ENCODE data around the gene RAD51B. TPM values are rescaled to one million over a fixed set of nuclear protein-coding genes. Genes with fewer than 3 reads are reported as not detected.
A peak's percentile ranks its signal among the peaks of the same experiment; 100 is the strongest.

Gene RAD51B
- total and polyA plus RNA-seq, 8 donors = 10.8 to 18.3 (median 14.1) TPM

GRCh38 chr14:67882986-67883555, 63.5 kb downstream of the RAD51B start:
- intact Hi-C loops (cut with DNase I) = no loop called here
- Histone ChIP-seq H3K4me1 (no peaks in the 10 kb centered on the region), H3K4me3 (no peak overlapping the region), H3K9me3 (no peaks in the 10 kb centered on the region), H3K27me3 (no peaks in the 10 kb centered on the region), H3K27ac (no peak overlapping the region), H3K36me3 (no peaks in the 10 kb centered on the region)
- no peak for TF ChIP-seq CTCF (IDR thresholded peaks at IDR 0.05)
- ATAC-seq (peak; percentile 64), DNase-seq (no peak)

- no peak for ATAC-seq
- intact Hi-C loops (cut with DNase I) = no loop called here
Observed at GRCh38 chr14:67883717-67884116, 64.1 kb downstream of the RAD51B start.

GRCh38 chr14:67886191-67886590, 66.6 kb downstream of the RAD51B start:
- Histone ChIP-seq H3K36me3 (no peaks in the 10 kb centered on the region), H3K27ac (no peak overlapping the region), H3K4me1 (no peaks in the 10 kb centered on the region), H3K4me3 (no peak overlapping the region), H3K27me3 (no peaks in the 10 kb centered on the region), H3K9me3 (no peaks in the 10 kb centered on the region)
- no peak for ATAC-seq
- DNase-seq = no peak
- intact Hi-C loops (cut with DNase I) = no loop called here
- TF ChIP-seq CTCF (IDR thresholded peaks at IDR 0.05) = no peak

More at GRCh38 chr14:67883717-67884116, 64.1 kb downstream of the RAD51B start:
- Histone ChIP-seq H3K9me3 (no peaks in the 10 kb centered on the region), H3K36me3 (no peaks in the 10 kb centered on the region), H3K4me3 (no peak overlapping the region), H3K27me3 (no peaks in the 10 kb centered on the region), H3K4me1 (no peaks in the 10 kb centered on the region), H3K27ac (no peak overlapping the region)
- DNase-seq = peak in 1 of 4 donors; percentile 13
- no peak for TF ChIP-seq CTCF (IDR thresholded peaks at IDR 0.05)

GRCh38 chr14:67887478-67887877, 67.9 kb downstream of the RAD51B start:
- H3K27me3 ChIP-seq = no peaks in the 10 kb centered on the region
- no peaks in the 10 kb centered on the region for H3K4me1 ChIP-seq
- TF ChIP-seq CTCF (IDR thresholded peaks at IDR 0.05) = no peak
- H3K4me3 ChIP-seq = no peak overlapping the region
- intact Hi-C loops (cut with DNase I) = no loop called here
- DNase-seq (no peak), ATAC-seq (no peak)
- H3K36me3 ChIP-seq = no peaks in the 10 kb centered on the region
- no peaks in the 10 kb centered on the region for H3K9me3 ChIP-seq
- H3K27ac ChIP-seq = no peak overlapping the region

- TF ChIP-seq CTCF (IDR thresholded peaks at IDR 0.05) = no peak
- intact Hi-C loops (cut with DNase I) = no loop called here
- Histone ChIP-seq H3K9me3 (no peaks in the 10 kb centered on the region), H3K36me3 (no peaks in the 10 kb centered on the region), H3K27ac (no peak overlapping the region), H3K4me3 (no peak overlapping the region), H3K4me1 (no peaks in the 10 kb centered on the region), H3K27me3 (no peaks in the 10 kb centered on the region)
- DNase-seq (no peak), ATAC-seq (no peak)
Observed at GRCh38 chr14:67889455-67889854, 69.9 kb downstream of the RAD51B start.

Measured in left lung (tissue), 10 donors.